MM.1S (cell line): ENCODE measurements around the gene PROCA1.

ENCODE experiments used
- DNase-seq: peaks from one replicate; pipeline ENCODE4 v3.0.0-alpha.2; 2015
- H2AFZ ChIP-seq: fragments of 300-600 bp; sonication (generic); 2 replicates; pipeline ENCODE4 v1.6.0; 2016; ENCODE audit warnings: antibody characterized with exemption, low read length
- H3F3A ChIP-seq: fragments of 300-600 bp; sonication (generic); 2 replicates; pipeline ENCODE4 v1.6.1; 2016; ENCODE audit warnings: mild to moderate bottlenecking, antibody characterized with exemption, low read length, moderate library complexity, mixed read lengths; ENCODE audit not compliant: insufficient read depth
- H3K27ac ChIP-seq: fragments of 300-600 bp; sonication (generic); 2 replicates; pipeline ENCODE4 v1.5.1; 2016; ENCODE audit warnings: mild to moderate bottlenecking, low read length
- H3K27me3 ChIP-seq: fragments of 300-600 bp; sonication (generic); replicated peaks from 2 replicates; pipeline ENCODE4 v1.6.0; 2016; ENCODE audit warnings: low read length; ENCODE audit not compliant: insufficient read depth
- H3K36me3 ChIP-seq: fragments of 300-600 bp; sonication (generic); replicated peaks from 2 replicates; pipeline ENCODE4 v1.6.1; 2016; ENCODE audit warnings: mild to moderate bottlenecking, low read length, mixed read lengths; ENCODE audit not compliant: insufficient read depth
- H3K4me1 ChIP-seq: fragments of 300-600 bp; sonication (generic); 2 replicates; pipeline ENCODE4 v1.6.1; 2016; ENCODE audit warnings: low read length, mixed read lengths
- H3K4me2 ChIP-seq: fragments of 300-600 bp; sonication (generic); 2 replicates; pipeline ENCODE4 v1.6.0; 2016; ENCODE audit warnings: low read depth, low read length
- H3K4me3 ChIP-seq: fragments of 300-600 bp; sonication (generic); 2 replicates; pipeline ENCODE4 v1.5.1; 2016; ENCODE audit warnings: low read length, mixed read lengths
- H3K79me2 ChIP-seq: fragments of 300-600 bp; sonication (generic); 2 replicates; pipeline ENCODE4 v1.6.1; 2016; ENCODE audit warnings: mixed run types, low read length, mixed read lengths
- H3K9ac ChIP-seq: fragments of 300-600 bp; sonication (generic); 2 replicates; pipeline ENCODE4 v1.6.1; 2016; ENCODE audit warnings: low read length, mixed read lengths
- H3K9me2 ChIP-seq: fragments of 300-600 bp; sonication (generic); replicated peaks from 2 replicates; pipeline ENCODE4 v1.6.1; 2016; ENCODE audit warnings: mild to moderate bottlenecking, low read length, mixed read lengths; ENCODE audit not compliant: insufficient read depth
- H3K9me3 ChIP-seq: fragments of 300-600 bp; sonication (generic); replicated peaks from 2 replicates; pipeline ENCODE4 v1.6.1; 2016; ENCODE audit warnings: mild to moderate bottlenecking, low read length, mixed read lengths; ENCODE audit not compliant: insufficient read depth
- H4K20me1 ChIP-seq: fragments of 300-600 bp; sonication (generic); 2 replicates; pipeline ENCODE4 v1.6.1; 2016; ENCODE audit warnings: mild to moderate bottlenecking, low read length, moderate library complexity, mixed read lengths; ENCODE audit not compliant: insufficient read depth
- EZH2 ChIP-seq: fragments of 300-600 bp; sonication (generic); optimal IDR thresholded peaks from 2 replicates; pipeline ENCODE3; 2017; ENCODE audit warnings: low read depth, mild to moderate bottlenecking, antibody characterized with exemption, low read length, mixed read lengths
- EZH2phosphoT487 ChIP-seq: fragments of 300-600 bp; sonication (generic); IDR thresholded peaks from 2 replicates; pipeline ENCODE4 v1.6.1; 2018; ENCODE audit warnings: antibody characterized with exemption, low read length
- TF ChIP-seq, protein P1 (sequence below): fragments of 300-600 bp; sonication (generic); IDR thresholded peaks from 2 replicates; pipeline ENCODE4 v1.5.1; 2016; ENCODE audit warnings: antibody characterized with exemption, low read length, mixed read lengths

PROCA1 gene

DNA sequence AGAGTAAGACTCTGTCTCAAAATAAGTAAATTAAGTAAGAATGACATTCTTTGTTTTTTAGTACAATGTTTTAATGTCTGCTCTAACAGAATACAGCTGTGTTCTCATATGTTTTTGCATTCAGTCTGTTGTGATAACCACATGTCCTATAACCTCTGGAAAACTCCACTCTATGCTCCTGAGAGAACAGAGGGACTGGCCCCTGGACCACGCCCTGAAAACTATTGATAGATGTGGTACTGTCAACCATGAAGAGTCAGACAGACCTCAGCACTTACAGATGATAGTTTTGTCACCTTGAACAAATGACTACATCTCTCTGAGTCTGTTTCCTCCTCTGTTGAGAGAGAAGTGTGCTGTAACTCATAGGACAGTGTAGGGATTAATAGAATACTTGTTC is 41.8 kb downstream of the PROCA1 start:
- H3K4me2 ChIP-seq = no peak overlapping the region
- H3K4me3 ChIP-seq = no peak overlapping the region
- no peaks in the 10 kb centered on the region for H3F3A ChIP-seq
- H4K20me1 ChIP-seq = no peaks in the 10 kb centered on the region
- H3K27me3 ChIP-seq = no peaks in the 10 kb centered on the region
- H3K27ac ChIP-seq = no peak overlapping the region
- H3K9me3 ChIP-seq = no peaks in the 10 kb centered on the region
- DNase-seq = no peak
- no peaks in the 10 kb centered on the region; the same call in 1 of the 2 replicates for H3K4me1 ChIP-seq
- no peaks in the 10 kb centered on the region for H3K9me2 ChIP-seq
- TF ChIP-seq, protein P1, sequence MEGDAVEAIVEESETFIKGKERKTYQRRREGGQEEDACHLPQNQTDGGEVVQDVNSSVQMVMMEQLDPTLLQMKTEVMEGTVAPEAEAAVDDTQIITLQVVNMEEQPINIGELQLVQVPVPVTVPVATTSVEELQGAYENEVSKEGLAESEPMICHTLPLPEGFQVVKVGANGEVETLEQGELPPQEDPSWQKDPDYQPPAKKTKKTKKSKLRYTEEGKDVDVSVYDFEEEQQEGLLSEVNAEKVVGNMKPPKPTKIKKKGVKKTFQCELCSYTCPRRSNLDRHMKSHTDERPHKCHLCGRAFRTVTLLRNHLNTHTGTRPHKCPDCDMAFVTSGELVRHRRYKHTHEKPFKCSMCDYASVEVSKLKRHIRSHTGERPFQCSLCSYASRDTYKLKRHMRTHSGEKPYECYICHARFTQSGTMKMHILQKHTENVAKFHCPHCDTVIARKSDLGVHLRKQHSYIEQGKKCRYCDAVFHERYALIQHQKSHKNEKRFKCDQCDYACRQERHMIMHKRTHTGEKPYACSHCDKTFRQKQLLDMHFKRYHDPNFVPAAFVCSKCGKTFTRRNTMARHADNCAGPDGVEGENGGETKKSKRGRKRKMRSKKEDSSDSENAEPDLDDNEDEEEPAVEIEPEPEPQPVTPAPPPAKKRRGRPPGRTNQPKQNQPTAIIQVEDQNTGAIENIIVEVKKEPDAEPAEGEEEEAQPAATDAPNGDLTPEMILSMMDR = no peak
- TF ChIP-seq EZH2phosphoT487 = no peak
- TF ChIP-seq EZH2 = no peak
- H3K79me2 ChIP-seq = peaks cover 63% of the 10 kb centered on the region
- peaks cover 18% of the 10 kb centered on the region for H3K36me3 ChIP-seq
- H2AFZ ChIP-seq = no peak overlapping the region
- no peak overlapping the region for H3K9ac ChIP-seq

DNA sequence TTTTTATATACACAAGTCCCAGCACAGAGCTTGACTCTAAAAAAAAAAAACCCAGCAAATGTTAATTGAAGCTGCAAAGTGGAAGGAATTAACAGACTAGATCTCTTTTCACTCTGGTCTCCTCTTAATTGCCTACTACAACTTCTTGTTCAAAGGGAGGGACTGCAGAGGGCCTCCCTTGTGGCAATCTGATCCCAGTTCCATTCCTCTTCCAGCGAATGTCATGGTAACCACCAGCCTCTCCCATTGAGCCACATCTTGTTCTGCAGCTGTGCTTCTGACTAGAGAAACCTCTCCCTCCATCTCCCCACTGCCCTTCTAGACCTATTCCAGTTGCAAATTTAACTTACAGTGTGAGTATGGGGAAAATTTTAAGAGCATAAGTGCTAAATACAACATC is 43.8 kb downstream of the PROCA1 start:
- H4K20me1 ChIP-seq = no peaks in the 10 kb centered on the region

DNA sequence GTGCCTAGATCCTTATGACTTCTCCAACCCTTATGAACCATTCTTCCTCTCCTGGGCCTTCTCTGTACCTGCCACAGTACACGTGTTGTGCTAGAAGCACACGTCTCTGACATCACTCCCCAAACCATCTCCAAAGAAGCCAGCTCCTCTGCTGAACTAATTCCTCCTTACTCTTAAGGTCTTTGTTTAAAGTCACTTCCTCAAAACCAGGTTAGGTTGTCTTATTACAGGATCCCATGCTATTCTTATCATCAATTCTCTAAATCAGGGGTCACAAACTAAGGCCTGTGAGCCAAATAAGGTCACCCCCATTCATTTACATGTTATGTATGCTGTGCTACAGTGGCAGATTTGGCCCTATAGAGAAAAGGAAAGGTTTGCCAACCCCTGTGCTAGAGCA is 45.7 kb downstream of the PROCA1 start:
- Histone ChIP-seq H3K27me3 (no peaks in the 10 kb centered on the region), H2AFZ (no peak overlapping the region), H3K9me3 (no peaks in the 10 kb centered on the region), H3K4me2 (no peak overlapping the region), H3F3A (peaks cover 4% of the 10 kb centered on the region; the same call in 1 of the 2 replicates), H4K20me1 (no peaks in the 10 kb centered on the region), H3K79me2 (peaks cover 91% of the 10 kb centered on the region), H3K9ac (no peak overlapping the region), H3K9me2 (no peaks in the 10 kb centered on the region), H3K4me3 (no peak overlapping the region), H3K27ac (no peak overlapping the region), H3K4me1 (peaks cover 8% of the 10 kb centered on the region), H3K36me3 (peaks cover 5% of the 10 kb centered on the region; the same call in 1 of the 2 replicates)
- no peak for DNase-seq
- TF ChIP-seq, protein P1 = no peak
- TF ChIP-seq EZH2 (no peak), EZH2phosphoT487 (no peak)

More for the DNA sequence above, 43.8 kb downstream of the PROCA1 start:
- TF ChIP-seq EZH2phosphoT487 (no peak), EZH2 (no peak)
- TF ChIP-seq, protein P1 = no peak
- no peaks in the 10 kb centered on the region for H3K9me3 ChIP-seq
- no peak for DNase-seq
- no peaks in the 10 kb centered on the region for H3K9me2 ChIP-seq
- no peak overlapping the region for H3K27ac ChIP-seq
- no peaks in the 10 kb centered on the region for H3F3A ChIP-seq
- H3K36me3 ChIP-seq = peaks cover 9% of the 10 kb centered on the region; the same call in 1 of the 2 replicates
- H3K27me3 ChIP-seq = no peaks in the 10 kb centered on the region
- H3K9ac ChIP-seq = no peak overlapping the region
- H3K4me2 ChIP-seq = no peak overlapping the region
- H2AFZ ChIP-seq = no peak overlapping the region
- no peak overlapping the region for H3K4me3 ChIP-seq
- peaks cover 84% of the 10 kb centered on the region for H3K79me2 ChIP-seq
- peaks cover 7% of the 10 kb centered on the region for H3K4me1 ChIP-seq
